GM21423 (cell line): Measurements from ENCODE around the gene COQ4.
"Not testable (repeated sequence)": the region's sequence is repeated elsewhere in the genome, so short reads cannot be mapped to it uniquely, and the experiment has no call there.

Experiments
- ATAC-seq: cut with Tn5 transposase; IDR thresholded peaks from one replicate; pipeline ENCODE4 v1.9.1; 2021; ENCODE audit warnings: mild to moderate bottlenecking, moderate library complexity; ENCODE audit not compliant: unreplicated experiment

Gene COQ4

DNA sequence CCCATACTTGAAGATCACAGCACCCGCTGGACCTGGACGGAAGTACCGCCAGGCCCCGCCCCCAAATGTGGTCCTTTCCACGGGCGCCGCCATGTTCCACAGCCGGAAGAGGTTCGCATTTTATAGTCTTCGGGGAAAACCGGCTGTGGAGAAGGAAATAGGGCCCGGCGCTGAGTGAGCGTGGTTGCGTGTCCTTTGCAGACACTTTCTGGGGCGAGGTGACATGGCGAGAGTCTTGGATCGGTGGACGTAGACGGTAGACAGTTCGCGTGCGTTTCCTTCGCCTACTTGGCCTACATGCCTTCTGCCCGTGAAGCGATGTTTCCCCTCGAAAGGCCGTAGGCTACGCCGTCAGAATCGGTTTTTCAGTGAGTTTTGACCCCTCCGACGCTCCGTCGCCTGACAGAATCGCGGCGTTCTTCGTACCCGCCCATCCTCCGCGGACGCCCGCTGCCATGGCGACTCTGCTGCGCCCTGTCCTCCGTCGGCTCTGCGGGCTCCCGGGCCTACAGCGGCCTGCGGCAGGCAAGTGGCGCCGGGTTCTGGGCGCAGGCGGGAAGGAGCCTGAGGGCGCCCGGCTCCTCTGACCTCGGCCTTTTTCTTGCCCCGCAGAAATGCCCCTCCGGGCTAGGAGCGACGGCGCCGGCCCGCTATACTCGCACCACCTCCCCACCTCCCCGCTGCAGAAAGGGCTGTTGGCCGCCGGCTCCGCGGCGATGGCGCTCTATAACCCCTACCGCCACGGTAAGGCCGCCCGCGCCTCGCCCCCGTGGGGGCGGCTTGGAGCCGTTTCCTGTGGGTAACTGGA is at the start of gene COQ4, which contains the start of gene TRUB2:
Gene COQ4, plus strand, starts transcription at position 436 of the 808 bp plus-strand sequence. Its CDS starts 20 bp downstream, at position 456.
Gene TRUB2, minus strand, starts transcription at position 44 of the 808 bp plus-strand sequence. Its CDS starts 39 bp downstream, at position 5.
- peak; percentile 79 for ATAC-seq

DNA sequence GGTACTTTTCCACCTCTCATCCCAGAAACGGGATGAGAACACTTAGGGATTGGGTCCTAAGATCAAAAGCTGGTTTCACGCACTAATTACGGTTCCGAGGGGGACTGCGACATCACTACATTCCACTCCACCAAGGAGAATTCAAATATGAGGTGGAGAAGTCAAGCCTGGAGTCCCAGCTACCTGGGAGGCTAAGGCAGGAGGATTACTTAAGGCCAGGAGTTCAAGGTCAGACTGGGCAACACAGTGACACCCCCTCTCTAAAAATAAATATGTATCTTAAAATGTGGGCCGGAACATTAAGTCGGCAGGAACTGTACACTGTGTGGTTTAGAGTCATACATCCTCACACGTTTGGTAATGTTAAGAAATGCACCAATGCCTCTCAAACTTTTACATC is 48.4 kb upstream of the COQ4 start:
- no peak for ATAC-seq

DNA sequence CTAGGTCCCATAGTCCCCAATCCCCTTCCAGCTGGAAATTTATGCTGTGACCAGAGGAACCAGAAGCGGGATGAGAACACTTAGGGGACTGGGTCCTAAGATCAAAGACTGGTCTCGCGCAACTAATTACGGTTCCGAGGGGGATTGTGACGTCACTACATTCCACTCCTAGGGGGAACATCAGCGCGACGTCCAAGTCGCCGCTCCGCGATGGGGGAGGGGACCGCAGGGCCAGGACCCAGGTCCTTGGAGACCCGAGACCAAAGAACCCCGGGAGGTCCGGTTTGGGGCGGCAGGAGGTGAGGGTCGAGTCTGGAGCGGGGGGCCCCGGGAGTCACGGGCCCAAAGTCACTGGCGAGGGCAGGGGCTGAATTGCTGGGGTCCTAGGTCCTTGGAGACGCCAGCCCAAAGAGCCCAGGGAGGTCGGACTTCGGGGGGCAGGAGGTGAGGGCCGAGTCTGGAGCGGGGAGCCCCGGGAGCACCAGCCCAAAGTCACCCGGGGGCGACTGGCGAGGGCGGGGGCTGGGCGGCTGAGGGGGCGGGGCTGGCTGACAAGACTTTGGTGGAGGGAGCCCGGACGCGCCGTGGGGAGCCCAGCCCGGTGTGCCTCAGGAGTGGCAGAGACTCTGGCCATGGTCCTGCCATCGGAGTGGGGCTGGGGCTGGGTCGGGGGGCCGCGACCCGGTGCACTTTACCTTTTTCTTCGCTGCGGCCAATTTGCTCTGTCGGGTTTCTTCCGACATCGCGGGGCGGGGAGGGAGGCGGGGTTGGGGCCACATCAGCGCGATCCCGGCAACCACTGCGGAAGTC is 47.2 kb upstream of the COQ4 start, which contains the start of gene GOLGA2:
Gene GOLGA2, minus strand, starts transcription at position 810 of the 810 bp plus-strand sequence. Its CDS starts 31 bp downstream, at position 779.
- ATAC-seq, result peak; percentile 33

DNA sequence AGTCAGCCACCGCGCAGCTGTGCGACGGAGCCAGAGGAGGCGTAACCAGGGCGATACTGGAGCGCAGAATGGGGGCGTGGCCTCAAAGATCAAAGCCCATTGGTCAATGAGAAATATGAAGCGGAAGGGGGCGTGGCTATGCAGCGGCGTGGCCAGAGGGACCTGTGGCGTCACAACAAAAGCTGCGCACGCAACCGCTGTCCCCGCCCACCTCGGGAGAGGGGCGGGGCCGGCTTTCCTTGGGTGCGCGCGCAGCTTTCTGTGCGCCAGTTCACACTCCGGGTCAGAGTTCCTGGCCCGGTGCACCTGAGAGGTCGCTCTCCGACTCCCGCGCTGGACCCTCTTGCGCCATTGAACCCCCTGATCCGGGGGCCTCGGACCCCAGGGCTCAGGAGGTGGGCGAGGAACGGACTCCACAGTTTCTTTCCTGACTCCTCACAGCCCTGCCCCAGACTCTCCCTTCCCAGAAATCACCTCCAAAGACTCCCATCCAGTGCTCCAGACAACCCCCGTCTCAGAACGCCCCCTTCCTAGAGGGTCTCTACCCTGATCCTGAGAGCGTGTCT is 46.5 kb upstream of the COQ4 start, which contains the start of gene SWI5:
Gene SWI5, plus strand, starts transcription at position 269 of the 566 bp plus-strand sequence.
- peak; percentile 95 for ATAC-seq

DNA sequence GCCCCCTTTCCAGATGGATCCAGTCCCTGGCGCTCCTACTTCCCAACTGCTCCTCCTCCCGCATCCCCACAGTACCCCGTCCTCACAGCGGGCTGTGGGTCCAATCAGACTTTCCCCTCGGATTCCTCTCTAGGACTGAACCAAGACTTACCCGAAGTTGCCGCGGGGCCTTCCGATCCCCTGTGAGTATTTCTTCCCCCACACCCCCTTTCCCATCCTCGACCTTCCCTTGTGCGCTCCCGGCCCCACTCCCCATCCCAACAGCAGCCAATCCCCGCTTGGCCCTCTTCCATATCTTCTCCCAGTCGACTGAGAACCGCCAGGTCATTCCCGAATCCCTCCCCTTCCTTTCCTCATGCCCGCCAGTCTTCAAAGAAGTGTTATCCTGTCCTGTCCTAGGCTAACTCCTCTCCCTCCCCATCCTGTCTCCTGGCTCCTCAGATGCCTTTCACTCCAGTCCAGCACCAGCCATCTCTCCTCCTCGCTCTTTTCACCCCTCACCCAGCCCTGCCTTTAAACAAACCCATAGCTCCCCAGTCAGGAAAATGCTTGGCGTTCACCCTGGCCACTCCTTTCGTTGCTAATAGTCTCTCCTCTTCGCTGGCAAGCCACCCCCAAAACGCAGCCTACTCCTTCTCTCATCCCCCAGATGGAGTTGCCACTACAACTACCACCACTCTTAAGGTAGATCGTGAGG is 45.9 kb upstream of the COQ4 start:
- ATAC-seq, result no peak

DNA sequence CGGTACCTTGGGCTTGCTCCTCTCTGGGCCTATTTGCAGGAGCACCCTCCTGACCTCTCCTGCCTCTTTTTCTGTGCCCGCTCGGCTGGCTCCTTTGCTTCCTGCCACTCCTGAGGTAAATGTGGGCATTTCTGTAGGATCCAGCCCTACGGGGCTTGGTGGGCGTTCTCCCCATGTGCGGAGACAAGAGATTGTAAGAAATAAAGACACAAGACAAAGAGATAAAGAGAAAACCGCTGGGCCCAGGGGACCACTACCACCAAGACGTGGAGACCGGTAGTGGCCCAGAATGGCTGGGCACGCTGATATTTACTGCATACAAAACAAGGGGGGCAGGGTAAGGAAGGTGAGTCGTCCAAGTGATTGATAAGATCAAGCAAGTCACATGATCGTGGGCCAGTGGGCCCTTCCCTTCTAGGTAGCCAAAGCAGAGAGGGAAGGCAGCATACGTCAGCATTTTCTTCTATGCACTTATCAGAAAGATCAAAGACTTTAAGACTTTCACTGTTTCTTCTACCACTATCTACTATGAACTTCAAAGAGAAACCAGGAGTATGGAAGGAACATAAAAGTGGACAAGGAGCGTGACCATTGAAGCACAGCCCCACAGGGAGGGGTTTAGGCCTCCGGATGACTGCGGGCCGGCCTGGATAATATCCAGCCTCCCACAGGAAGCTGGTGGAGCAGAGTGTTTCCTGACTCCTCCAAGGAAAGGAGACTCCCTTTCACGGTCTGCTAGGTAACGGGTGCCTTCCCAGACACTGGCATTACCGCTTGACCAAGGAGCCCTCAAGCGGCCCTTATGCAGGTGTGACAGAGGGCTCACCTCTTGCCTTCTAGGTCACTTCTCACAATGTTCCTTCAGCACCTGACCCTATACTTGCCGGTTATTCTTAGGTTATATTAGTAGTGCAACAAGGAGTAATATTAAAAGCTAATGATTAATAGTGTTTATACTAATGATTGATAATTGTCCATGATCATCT is 43.3 kb upstream of the COQ4 start:
- ATAC-seq, result not testable (repeated sequence)

DNA sequence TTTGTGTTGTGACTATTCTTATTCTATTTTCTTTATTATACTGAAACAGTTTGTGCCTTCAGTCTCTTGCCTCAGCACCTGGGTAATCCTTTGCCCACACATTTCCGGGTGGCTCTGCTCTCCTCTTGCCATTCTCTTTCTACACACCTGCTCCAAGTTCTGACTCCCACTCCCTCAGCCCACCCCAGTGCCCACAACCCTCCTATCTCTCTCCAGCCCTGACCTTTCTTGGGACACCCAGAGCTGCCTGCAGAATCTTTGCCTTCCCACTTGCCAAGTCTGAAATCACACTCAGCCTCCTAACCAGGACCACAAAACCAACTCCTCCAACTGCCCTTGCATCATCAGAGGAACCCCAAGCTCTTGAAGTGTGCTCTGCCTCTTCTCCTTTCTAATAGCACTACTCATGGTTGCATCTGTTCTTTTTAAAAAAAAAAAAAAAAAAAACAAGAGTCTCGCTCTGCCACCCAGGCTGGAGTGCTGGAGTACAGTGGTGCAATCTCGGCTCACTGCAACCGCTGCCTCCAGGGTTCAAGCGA is 42.5 kb upstream of the COQ4 start:
- ATAC-seq, result no peak

DNA sequence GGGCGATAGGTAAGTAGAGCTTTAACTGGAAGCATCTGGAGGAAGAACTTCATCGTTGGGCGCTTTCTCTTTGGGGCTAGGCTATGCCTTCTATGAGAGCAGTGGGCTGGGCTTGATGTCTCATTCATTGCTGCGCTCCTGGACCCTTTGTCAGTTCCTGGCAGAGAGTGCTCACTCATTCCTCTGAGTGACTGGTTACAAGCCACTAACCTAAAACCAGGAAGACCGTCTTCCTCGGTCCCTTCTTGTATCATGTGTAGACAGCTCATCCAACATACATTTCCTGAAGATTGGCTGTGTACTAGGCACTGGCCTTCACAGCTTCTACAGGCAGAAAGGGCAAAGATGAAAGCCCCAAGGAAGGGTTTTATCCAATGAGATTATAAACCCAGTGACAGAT is 40.1 kb upstream of the COQ4 start:
- no peak for ATAC-seq

DNA sequence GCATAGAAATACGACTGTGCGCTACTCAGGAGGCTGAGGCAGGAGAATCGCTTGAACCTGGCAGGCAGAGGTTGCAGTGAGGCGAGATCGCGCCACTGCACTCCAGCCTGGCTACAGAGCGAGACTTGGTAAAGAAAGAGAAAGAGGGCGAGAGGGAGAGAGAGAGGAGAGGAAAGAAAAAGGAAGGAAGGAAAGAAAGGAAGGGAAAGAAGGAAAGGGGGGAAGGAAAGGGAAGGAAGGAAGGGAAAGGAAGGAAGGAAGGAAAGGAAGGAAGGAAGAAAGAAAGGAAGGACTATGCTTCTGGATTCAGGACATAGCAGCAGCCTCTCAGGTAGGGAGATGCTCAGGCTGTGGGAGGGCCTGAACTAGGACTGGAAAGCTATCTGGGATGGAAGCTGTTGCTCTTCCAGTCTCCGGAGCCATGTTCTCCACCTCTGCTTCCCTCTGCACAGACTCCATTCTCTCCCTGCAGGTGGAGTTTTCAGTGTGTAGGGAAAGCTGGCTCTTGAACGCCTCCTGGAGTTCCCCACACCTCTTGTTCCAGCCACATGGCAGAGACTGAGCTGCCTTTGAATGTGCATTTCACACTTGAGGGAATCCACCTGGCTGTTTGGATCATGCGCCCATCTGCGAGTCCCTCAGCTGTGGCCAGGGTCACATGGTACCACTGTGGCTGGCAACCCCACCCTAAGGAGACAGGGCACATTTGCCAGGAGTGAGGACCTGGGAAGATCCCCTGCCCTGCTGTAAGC is 37.4 kb upstream of the COQ4 start:
- no peak for ATAC-seq

DNA sequence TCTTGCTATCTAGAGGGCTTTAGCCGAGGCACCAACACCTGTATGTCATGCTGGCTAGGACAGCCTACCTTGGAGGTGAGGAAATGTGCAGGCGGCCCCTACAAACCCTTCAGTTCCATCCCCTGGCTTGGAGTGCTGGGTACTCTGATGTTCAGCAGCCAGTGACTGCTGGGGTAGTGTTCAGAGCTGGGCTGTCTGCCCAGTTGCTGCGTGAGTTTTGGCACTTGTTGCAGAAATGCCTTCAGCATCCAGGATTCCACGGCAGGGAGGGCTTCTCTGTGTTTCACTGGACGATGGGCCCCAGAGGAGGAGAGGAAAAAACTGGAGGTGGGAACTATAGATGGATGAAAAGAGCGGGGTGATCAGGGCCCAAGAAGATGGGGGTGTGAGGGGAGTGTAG is 36.2 kb upstream of the COQ4 start:
- ATAC-seq, result no peak

DNA sequence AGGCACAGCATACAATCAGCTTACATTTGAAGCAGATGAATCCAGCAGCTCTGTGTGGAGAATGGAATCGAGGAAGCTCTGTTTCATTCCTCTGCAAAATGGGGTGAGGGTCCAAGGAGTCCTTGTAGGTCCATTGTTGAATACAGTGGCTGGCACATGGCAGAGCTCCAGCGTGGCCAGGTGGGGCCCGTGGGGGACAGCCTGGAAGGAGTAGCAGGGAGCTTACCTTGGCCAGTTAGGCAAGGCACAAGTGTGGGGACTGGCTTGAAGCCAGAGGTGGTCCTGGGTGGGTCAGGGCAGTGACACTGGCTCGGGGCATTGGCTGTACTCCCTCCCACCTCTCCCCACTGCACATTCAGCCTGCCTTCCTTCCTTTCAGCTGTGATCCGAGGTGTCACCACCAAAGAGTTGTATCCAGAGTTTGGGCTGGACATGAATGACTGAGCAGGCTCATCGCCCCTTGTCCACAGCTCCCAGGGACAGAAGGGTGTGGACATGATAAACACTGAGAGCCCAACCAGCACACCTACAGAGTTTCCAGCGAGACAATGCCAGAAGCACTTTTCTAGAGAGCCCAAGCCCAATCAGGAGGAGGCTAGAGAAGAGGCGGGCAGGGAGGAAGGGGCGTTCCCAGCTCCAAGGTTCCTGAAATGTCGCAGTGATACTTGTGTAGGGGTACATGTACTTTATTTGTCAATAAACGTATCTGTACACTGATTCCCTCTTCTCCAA is 34.2 kb upstream of the COQ4 start:
- ATAC-seq, result no peak

DNA sequence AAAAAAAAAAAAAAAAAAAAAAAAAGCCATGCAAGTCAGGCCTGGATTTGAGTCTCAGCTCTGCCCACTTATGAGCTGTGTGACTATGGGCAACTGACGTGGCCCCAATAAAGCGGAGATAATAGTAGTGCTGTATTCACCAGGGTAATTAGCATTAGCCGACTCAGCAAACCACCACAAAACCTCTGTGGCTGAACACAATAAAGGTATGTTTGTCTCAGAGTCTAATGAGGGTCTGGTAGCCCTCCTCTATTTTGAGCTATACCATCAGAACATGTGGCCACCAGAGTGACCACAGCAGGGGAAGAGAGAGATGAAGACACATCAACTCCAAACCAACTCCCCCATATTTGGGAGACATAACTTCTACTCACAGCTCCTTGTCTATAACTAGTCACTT is 30.6 kb upstream of the COQ4 start:
- no peak for ATAC-seq

DNA sequence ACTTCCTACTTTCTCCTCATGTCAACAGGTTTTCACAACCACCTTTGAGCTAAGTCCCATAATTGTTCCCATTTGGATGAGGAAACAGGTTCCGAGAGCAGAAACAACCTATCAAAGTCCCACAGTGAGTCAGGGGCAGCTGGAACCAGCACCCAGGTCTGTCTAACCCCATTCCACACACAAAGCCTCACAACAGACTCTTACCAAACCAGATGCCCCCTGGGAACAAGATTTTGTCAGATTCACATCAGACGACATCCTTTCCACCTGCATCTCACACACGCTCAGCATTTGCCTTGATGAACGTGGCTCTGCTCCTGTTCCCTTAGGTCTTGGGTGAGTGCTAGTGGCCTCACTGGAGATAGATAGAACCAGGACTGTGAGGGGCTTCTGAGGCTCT is 29.5 kb upstream of the COQ4 start:
- no peak for ATAC-seq

DNA sequence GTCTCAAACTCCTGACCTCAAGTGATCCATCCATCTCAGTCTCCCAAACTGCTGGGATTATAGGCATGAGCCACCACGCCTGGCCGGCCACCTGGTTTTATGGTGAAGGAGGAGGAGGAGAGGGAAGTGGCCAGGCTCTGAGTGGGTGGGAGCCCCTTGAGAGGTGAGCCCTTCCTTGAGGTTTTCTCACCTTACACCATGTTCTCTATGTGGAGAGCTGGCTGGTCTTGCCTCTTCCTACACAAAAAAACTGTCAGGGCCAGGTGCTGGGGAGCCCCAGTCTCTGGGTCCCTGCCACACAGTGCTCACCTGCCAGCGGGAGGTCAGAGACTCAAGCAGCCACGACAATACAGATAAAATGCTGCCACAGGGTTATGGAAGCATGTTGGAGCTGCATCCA is 28.5 kb upstream of the COQ4 start:
- ATAC-seq, result no peak

DNA sequence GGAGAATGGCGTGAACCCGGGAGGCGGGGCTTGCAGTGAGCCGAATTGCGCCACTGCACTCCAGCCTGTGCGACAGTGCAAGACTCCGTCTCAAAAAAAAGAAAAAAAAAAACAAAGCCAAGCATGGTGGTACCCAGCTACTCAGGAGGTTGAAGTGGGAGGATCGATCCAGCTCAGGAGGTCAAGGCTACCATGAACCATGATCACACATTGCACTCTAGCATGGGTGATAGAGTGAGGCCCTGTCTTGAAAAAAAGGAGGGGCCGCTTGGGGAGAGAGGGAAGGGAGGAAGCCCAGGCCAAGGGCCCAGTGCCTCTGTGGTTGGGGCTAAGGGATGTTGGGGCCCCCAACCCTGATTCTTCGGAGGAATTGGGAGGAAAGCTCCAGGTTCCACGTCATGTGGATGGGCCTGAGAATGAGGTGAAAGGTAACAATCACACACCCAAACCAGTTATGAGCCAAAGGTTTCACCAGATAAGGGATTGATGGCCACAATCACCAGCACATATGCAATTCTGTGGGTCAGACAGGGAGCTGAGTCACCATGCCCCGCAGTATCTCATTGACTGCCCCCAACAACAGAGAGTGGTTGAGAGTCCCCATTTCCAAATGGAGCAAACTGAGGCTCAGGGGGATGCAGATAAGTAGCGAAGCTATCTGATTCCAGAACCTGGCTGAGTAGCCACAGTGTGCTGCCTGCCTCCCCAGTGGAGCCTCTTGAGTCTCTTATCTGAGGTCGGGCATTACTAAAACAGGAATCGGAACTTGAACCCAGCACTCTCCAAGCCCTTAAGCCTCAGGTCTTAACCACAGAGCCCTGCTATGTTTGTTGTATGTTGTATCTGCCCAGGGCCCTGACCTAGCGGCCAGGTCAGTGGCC is 26.1 kb upstream of the COQ4 start:
- no peak for ATAC-seq

DNA sequence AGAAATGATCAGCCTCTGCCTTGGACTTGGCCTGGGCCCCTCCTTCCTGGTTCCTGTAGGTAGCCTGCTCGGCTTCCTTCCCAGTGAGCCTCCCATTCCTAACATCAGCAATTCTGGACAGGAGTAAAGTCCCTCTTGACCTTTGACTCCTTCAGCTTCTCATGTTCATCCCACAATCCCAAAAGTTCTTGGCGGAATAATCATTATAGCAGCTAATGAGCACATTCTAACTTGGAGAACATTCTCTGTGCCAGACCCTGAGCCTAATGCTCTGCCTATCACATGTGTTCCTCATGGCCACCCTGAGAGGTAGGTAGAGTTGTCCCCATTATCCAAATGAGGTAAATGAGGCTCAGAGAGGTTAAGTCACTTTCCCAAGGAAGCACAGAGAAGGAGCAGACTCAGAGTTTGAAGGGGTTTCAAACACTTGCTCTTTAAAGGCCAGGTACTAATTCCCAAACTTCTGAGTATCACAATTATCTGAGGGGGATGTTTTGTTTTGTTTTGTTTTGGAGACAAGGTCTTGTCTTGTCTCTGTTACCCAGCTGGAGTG is 25.3 kb upstream of the COQ4 start:
- no peak for ATAC-seq
